NCI-H2227 (cell line): ENCODE data around the gene KANSL1L.
"Not testable (repeated sequence)": the region's sequence is repeated elsewhere in the genome, so short reads cannot be mapped to it uniquely, and the experiment has no call there.

Experiments
- DNase-seq: peaks from one replicate; lab custom pipeline; 2025; ENCODE audit not compliant: unreplicated experiment; lab: John Stamatoyannopoulos, UW

KANSL1L gene

GRCh38 chr2:210171309-210172218, at the start of gene KANSL1L:
Gene KANSL1L (minus strand): TSS chr2:210171409. CDS start chr2:210154582, 16,827 bp downstream.
- peak; percentile 99 for DNase-seq

- no peak for DNase-seq
These were observed 43.9 kb upstream of the KANSL1L start for GRCh38 chr2:210215120-210215519.

- no peak for DNase-seq
These were observed 39.0 kb upstream of the KANSL1L start for GRCh38 chr2:210210185-210210584.

- DNase-seq = no peak
These were observed 36.7 kb upstream of the KANSL1L start for GRCh38 chr2:210207929-210208328.

GRCh38 chr2:210203558-210203957, 32.3 kb upstream of the KANSL1L start:
- DNase-seq = no peak

- no peak for DNase-seq
These were observed 31.9 kb upstream of the KANSL1L start for GRCh38 chr2:210203147-210203546.

- DNase-seq = no peak
These were observed 28.6 kb upstream of the KANSL1L start for GRCh38 chr2:210199854-210200253.

GRCh38 chr2:210199186-210199765, 28.1 kb upstream of the KANSL1L start:
- peak; percentile 51 for DNase-seq

- DNase-seq = no peak
These were observed 27.1 kb upstream of the KANSL1L start for GRCh38 chr2:210198326-210198725.

- DNase-seq = no peak
These were observed 26.5 kb upstream of the KANSL1L start for GRCh38 chr2:210197720-210198119.

GRCh38 chr2:210195101-210195852, 24.1 kb upstream of the KANSL1L start:
- DNase-seq = peak; percentile 80

- DNase-seq = no peak
These were observed 19.1 kb upstream of the KANSL1L start for GRCh38 chr2:210190345-210190744.

GRCh38 chr2:210189452-210190138, 18.4 kb upstream of the KANSL1L start:
- DNase-seq = no peak

GRCh38 chr2:210188755-210189154, 17.5 kb upstream of the KANSL1L start:
- no peak for DNase-seq

- DNase-seq = no peak
These were observed 17.0 kb upstream of the KANSL1L start for GRCh38 chr2:210188190-210188589.

GRCh38 chr2:210183936-210184335, 12.7 kb upstream of the KANSL1L start:
- DNase-seq = not testable (repeated sequence)

- DNase-seq = peak; percentile 34
These were observed 10.4 kb upstream of the KANSL1L start for GRCh38 chr2:210181606-210182088.

- not testable (repeated sequence) for DNase-seq
These were observed 9.9 kb upstream of the KANSL1L start for GRCh38 chr2:210181033-210181605.

GRCh38 chr2:210180477-210180876, 9.3 kb upstream of the KANSL1L start:
- no peak for DNase-seq

GRCh38 chr2:210179351-210179990, 8.3 kb upstream of the KANSL1L start:
- no peak for DNase-seq
